A549 (cell line): Measurements from ENCODE around the gene KCNQ2. TPM values are rescaled to one million over a fixed set of nuclear protein-coding genes. Genes with fewer than 3 reads are reported as not detected.

Experiments used
- ATAC-seq, 2 experiments: fragments of 200-7000 bp in 1 of 2; fragments of >200 bp in 1 of 2; cut with Nextera tagmentation in 1 of 2; cut with Tn5 transposase in 1 of 2; 3 replicates each; pipeline versions ENCODE4 v1.8.0 to v1.9.1; 2018 to 2020; ENCODE audit warnings: mild to moderate bottlenecking in 1 of 2, moderate library complexity in 1 of 2
- CTCF ChIA-PET: fragments of 300-600 bp; sonication (Branson Sonifier 250); formaldehyde crosslinking; extraction: SDS; loops from one replicate; lab custom pipeline; 2021; ENCODE audit warnings: antibody characterized with exemption, inconsistent platforms; lab: Yijun Ruan, JAX
- POLR2A ChIA-PET: fragments of 350-600 bp; formaldehyde crosslinking; extraction: SDS; loops from one replicate; lab custom pipeline; 2021; ENCODE audit warnings: antibody characterized with exemption, inconsistent platforms; lab: Yijun Ruan, JAX
- DNase-seq, 2 experiments: peaks; one replicate each; pipeline versions ENCODE4 v3.0.0 to v3.0.0-alpha.2; 2011 to 2016; ENCODE audit warnings: low read depth in 1 of 2, low spot score in 1 of 2
- FAIRE-seq: peaks from 2 replicates; lab custom pipeline; 2011; peaks lifted over from hg19 to GRCh38; lab: Jason Lieb, UNC
- H3K27ac ChIP-seq, 2 experiments: fragments of >200 bp; sonication (Bioruptor Twin); formaldehyde crosslinking; 3 replicates each; pipeline ENCODE4 v1.5.1; 2016 to 2017
- H3K4me1 ChIP-seq: fragments of >200 bp; sonication (Bioruptor Twin); formaldehyde crosslinking; 3 replicates; pipeline ENCODE4 v1.6.1; 2016
- H3K4me2 ChIP-seq: fragments of >200 bp; sonication (Bioruptor Twin); formaldehyde crosslinking; 3 replicates; pipeline ENCODE4 v1.6.1; 2016
- H3K4me3 ChIP-seq: fragments of >200 bp; sonication (Bioruptor Twin); formaldehyde crosslinking; 3 replicates; pipeline ENCODE4 v1.5.1; 2016
- H3K9me3 ChIP-seq: fragments of >200 bp; sonication (Bioruptor Twin); formaldehyde crosslinking; 3 replicates; pipeline ENCODE4 v1.6.1; 2016
- ESRRA ChIP-seq: fragments of 150-350 bp; IDR thresholded peaks from 2 replicates; pipeline ENCODE4 v1.6.1; 2014; ENCODE audit warnings: mild to moderate bottlenecking, low read length, borderline replicate concordance
- JUN ChIP-seq, 2 experiments: fragments of >200 bp; sonication (Bioruptor Twin); formaldehyde crosslinking; IDR thresholded peaks; 2 replicates in 1 of 2; 3 replicates in 1 of 2; pipeline ENCODE4 v1.6.1; 2016 to 2017
- KDM5A ChIP-seq: fragments of 200-600 bp; sonication (generic); IDR thresholded peaks from 2 replicates; pipeline ENCODE4 v1.6.1; 2016; ENCODE audit warnings: antibody characterized with exemption, mild to moderate bottlenecking
- NFE2L2 ChIP-seq: fragments of 150-350 bp; conservative IDR thresholded peaks from 2 replicates; pipeline ENCODE4 v1.6.1; 2014; ENCODE audit warnings: low read length
- PHF8 ChIP-seq: fragments of 200-600 bp; sonication (generic); IDR thresholded peaks from 2 replicates; pipeline ENCODE4 v1.6.1; 2016; ENCODE audit warnings: low read depth, mild to moderate bottlenecking, antibody characterized with exemption, moderate library complexity, borderline replicate concordance
- POLR2A ChIP-seq: IDR thresholded peaks from 2 replicates; pipeline ENCODE4 v1.6.1; 2012; ENCODE audit warnings: mild to moderate bottlenecking, low read length
- ZFP36 ChIP-seq: fragments of 450-650 bp; IDR thresholded peaks from 2 replicates; pipeline ENCODE4 v1.6.1; 2014; ENCODE audit warnings: borderline replicate concordance; ENCODE audit not compliant: partially characterized antibody
- WGBS: methylation state at CpG from one replicate; pipeline ENCODE4 v1.1.6; 2017; ENCODE audit errors: missing lambda C conversion rate; 5-methylcytosine and 5-hydroxymethylcytosine counted together
- polyA plus RNA-seq, 4 experiments: library from polyadenylated mRNA; depleted of rRNA in 3 of 4; stranded (reverse); fragments of >200 nt; fragmentation: RNase III in 1 of 4; extraction: RNeasy Plus Mini Kit Qiagen cat#74134 plus additional on column Dnase treatment in 1 of 4; gene quantifications; 2 replicates in 3 of 4; 3 replicates in 1 of 4; pipeline ENCODE4 v1.2.3, GENCODE V29; 2011 to 2017
- TF ChIP-seq, protein P1 (sequence below): IDR thresholded peaks from 2 replicates; pipeline ENCODE4 v1.6.1; 2012
- TF ChIP-seq, protein P2 (sequence below): IDR thresholded peaks from 2 replicates; pipeline ENCODE4 v1.6.1; 2012; ENCODE audit warnings: low read depth, borderline replicate concordance
- TF ChIP-seq, protein P3 (sequence below): fragments of >200 bp; sonication (Bioruptor Twin); formaldehyde crosslinking; IDR thresholded peaks from 3 replicates; pipeline ENCODE4 v1.6.1; 2016
- TF ChIP-seq, protein P4 (sequence below): fragments of 250-450 bp; sonication (Bioruptor Pico); IDR thresholded peaks from 2 replicates; pipeline ENCODE4 v1.5.0; 2020; ENCODE audit warnings: low read depth, mild to moderate bottlenecking, moderate library complexity

Gene KCNQ2
- polyA plus RNA-seq, 2 of the 4 experiments (the other 2 are of a cell fraction), result 0.14 to 0.36 TPM

DNA sequence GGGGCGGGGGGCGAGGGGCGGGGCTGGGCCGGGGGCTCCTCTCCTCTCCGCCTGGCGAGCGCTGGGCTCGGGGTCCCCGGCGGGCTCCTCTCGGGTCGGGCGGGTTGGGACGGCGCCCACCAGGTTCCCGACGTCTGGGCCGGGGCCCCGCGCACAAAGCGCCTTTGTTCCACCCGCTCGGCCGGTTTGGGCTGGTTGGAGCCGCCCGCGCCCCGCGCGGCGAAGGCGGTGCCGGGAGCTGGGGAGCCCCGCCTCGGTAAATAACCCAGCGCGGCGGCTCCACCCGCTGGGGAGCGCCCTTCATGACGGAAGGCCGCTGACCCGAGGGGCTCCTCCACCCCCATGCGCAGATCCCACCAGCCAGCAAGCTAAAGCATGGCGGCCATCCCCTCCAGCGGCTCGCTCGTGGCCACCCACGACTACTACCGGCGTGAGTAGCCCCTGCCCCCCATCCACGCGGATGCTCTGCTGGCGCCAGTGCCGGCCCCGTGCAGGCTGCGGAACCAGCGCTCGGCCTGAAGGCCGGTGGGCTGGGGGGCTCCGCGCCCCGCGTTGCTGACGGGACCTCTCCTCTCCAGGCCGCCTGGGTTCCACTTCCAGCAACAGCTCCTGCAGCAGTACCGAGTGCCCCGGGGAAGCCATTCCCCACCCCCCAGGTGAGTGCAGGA lies 48.6 kb upstream of the KCNQ2 start:
- Histone ChIP-seq H3K4me1 (peaks cover 10% of the 10 kb centered on the region; the same call in 2 of the 3 replicates), H3K4me2 (peak overlapping the region; percentile 93), H3K4me3 (peak overlapping the region; percentile 83), H3K27ac (peak overlapping the region; percentile 88 to 95), H3K9me3 (peaks cover 13% of the 10 kb centered on the region)
- CTCF ChIA-PET, result interaction anchor here (1.5 to 6.8 kb wide), 6 partner anchors 10 to 298 kb away, joined by 3 to 75 read pairs (median 6); partner anchors contain the start of genes EEF1A2 and PTK6
- POLR2A ChIA-PET, result interaction anchor here (0.6 to 4.4 kb wide), 24 partner anchors 9 to 563 kb away, joined by 3 to 62 read pairs (median 4); partner anchors contain the start of genes EEF1A2, HELZ2, LKAAEAR1 and PRPF6
- TF ChIP-seq, protein P1, sequence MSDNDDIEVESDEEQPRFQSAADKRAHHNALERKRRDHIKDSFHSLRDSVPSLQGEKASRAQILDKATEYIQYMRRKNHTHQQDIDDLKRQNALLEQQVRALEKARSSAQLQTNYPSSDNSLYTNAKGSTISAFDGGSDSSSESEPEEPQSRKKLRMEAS, result no peak; the same call in 1 of the 2 replicates
- TF ChIP-seq JUN (IDR thresholded peaks at IDR 0.05), result peak in 1 of 2 experiments; percentile 14; a peak in 1 of 5 replicates
- TF ChIP-seq ZFP36, result no peak
- TF ChIP-seq KDM5A, result 0 out of 2 replicates have a peak, but pooled peaks have one; percentile 19
- TF ChIP-seq NFE2L2, result no peak
- TF ChIP-seq, protein P2, sequence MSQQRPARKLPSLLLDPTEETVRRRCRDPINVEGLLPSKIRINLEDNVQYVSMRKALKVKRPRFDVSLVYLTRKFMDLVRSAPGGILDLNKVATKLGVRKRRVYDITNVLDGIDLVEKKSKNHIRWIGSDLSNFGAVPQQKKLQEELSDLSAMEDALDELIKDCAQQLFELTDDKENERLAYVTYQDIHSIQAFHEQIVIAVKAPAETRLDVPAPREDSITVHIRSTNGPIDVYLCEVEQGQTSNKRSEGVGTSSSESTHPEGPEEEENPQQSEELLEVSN, result 0 out of 2 replicates have a peak, but pooled peaks have one; percentile 15
- no peak for TF ChIP-seq ESRRA
- TF ChIP-seq, protein P3, sequence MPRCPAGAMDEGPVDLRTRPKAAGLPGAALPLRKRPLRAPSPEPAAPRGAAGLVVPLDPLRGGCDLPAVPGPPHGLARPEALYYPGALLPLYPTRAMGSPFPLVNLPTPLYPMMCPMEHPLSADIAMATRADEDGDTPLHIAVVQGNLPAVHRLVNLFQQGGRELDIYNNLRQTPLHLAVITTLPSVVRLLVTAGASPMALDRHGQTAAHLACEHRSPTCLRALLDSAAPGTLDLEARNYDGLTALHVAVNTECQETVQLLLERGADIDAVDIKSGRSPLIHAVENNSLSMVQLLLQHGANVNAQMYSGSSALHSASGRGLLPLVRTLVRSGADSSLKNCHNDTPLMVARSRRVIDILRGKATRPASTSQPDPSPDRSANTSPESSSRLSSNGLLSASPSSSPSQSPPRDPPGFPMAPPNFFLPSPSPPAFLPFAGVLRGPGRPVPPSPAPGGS, result peak; percentile 28; the same call in 2 of the 3 replicates
- ATAC-seq (peak; percentile 63 to 69), DNase-seq (peak; percentile 62 to 69), FAIRE-seq (no peak)
- WGBS, result 4% methylated on average over 19 of the region's 68 CpGs

DNA sequence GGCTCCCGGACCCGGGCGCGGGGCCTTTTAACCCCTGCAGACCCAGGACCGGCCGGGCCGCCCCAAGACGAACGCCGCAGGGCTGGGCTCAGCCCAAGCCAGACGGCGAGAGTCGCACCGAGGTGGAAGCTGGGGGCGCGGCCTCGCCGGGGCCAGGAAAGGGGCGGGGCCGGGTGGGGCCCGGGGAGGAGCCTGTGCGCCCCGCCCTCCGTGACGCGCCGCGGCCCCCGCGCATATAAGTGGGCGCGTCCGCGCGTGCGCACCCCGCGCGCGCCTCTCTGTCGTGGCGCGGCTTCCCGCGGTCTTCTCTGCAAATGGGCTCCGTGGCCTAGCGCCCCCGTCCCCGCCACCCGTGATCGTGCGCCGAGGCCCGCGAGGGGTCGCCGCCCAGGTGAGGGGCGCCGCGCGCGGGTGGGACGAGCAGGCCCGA lies 48.1 kb upstream of the KCNQ2 start, which contains the start of gene PPDPF:
TSS of gene PPDPF (plus strand) at position 262 of the 430 bp plus-strand sequence. CDS start 544 bp downstream, outside the sequence.
- Histone ChIP-seq H3K4me3 (peak within 1 kb of the TSS; percentile 83), H3K27ac (peak within 1 kb of the TSS; percentile 88 to 95), H3K4me1 (peaks cover 10% of the 10 kb centered on the region; the same call in 2 of the 3 replicates), H3K9me3 (peaks cover 13% of the 10 kb centered on the region), H3K4me2 (peak within 1 kb of the TSS; percentile 93)
- FAIRE-seq, result no peak
- ChIA-PET POLR2A (interaction anchor here (0.6 to 4.4 kb wide), 24 partner anchors 10 to 563 kb away, joined by 3 to 62 read pairs (median 4); partner anchors contain the start of genes EEF1A2, LKAAEAR1, PTK6 and TCEA2), CTCF (interaction anchor here (0.6 to 6.8 kb wide), 9 partner anchors 10 to 907 kb away, joined by 3 to 75 read pairs (median 5); partner anchors contain the start of genes EEF1A2 and PTK6)
- DNase-seq, result peak; percentile 81 to 82
- WGBS, result no CpG with 5 or more reads among the region's 64 CpGs
- ATAC-seq, result peak; percentile 75 to 79
- TF ChIP-seq, protein P4, sequence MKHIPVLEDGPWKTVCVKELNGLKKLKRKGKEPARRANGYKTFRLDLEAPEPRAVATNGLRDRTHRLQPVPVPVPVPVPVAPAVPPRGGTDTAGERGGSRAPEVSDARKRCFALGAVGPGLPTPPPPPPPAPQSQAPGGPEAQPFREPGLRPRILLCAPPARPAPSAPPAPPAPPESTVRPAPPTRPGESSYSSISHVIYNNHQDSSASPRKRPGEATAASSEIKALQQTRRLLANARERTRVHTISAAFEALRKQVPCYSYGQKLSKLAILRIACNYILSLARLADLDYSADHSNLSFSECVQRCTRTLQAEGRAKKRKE (CRISPR knock-in tag), result no peak
- TF ChIP-seq JUN (IDR thresholded peaks at IDR 0.05) (peak; percentile 60 to 74; a peak in 3 of 5 replicates), KDM5A (no peak), POLR2A (peak; percentile 87), PHF8 (peak; percentile 36; the same call in 1 of the 2 replicates)
- TF ChIP-seq, protein P1, result 0 out of 2 replicates have a peak, but pooled peaks have one; percentile 0
- TF ChIP-seq, protein P3, result peak; percentile 90
- TF ChIP-seq, all 56 proteins: peak for 5
